Endothelial cell of umbilical vein (primary cell): ENCODE data around the gene CPNE9.

ENCODE experiments used
- EZH2 ChIP-seq: IDR thresholded peaks from 2 replicates; pipeline ENCODE4 v1.6.1; 2012; ENCODE audit warnings: borderline replicate concordance, low read depth, mild to moderate bottlenecking, moderate library complexity, low read length, inconsistent platforms; ENCODE audit not compliant: severe bottlenecking
- MAX ChIP-seq: IDR thresholded peaks from 2 replicates; pipeline ENCODE4 v1.6.1; 2011; ENCODE audit not compliant: insufficient read depth, insufficient read length
- POLR2A ChIP-seq: IDR thresholded peaks from 2 replicates; pipeline ENCODE4 v1.6.1; 2012; ENCODE audit warnings: low read depth, mild to moderate bottlenecking, control low read depth, low read length
- POLR2AphosphoS5 ChIP-seq: IDR thresholded peaks from 2 replicates; pipeline ENCODE4 v1.6.1; 2012; ENCODE audit warnings: low read depth, mild to moderate bottlenecking, control low read depth, low read length, moderate library complexity; ENCODE audit not compliant: insufficient read depth
- TF ChIP-seq, protein P1 (sequence below), 2 donors: IDR thresholded peaks; 1 replicate in 1 of 2; 2 replicates in 1 of 2; pipeline ENCODE4 v1.5.1; 2011; ENCODE audit warnings: low read length in 2 of 2, mild to moderate bottlenecking in 2 of 2, moderate library complexity in 2 of 2, control low read depth in 1 of 2, inconsistent platforms in 1 of 2, low read depth in 1 of 2; ENCODE audit not compliant: insufficient read depth in 1 of 2; ENCODE audit errors: extremely low read depth in 1 of 2

DNA sequence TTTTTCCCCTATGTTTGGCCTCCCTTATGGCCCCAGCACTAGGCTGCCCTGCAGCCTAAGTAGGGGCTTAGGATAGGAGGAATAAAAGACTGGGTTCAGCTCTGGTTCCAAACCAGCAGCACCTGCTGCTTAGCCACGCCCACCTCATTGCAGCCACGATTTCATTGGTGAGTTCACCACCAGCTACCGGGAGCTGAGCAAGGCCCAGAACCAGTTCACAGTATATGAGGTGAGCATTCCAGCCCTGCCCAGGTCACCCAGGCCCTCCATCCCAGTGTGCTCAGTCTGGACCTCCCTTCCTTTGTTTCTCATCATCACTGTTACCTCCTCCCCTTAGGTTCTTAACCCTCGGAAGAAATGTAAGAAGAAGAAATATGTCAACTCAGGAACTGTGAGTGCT lies 11.5 kb downstream of the CPNE9 start:
- TF ChIP-seq, protein P1, sequence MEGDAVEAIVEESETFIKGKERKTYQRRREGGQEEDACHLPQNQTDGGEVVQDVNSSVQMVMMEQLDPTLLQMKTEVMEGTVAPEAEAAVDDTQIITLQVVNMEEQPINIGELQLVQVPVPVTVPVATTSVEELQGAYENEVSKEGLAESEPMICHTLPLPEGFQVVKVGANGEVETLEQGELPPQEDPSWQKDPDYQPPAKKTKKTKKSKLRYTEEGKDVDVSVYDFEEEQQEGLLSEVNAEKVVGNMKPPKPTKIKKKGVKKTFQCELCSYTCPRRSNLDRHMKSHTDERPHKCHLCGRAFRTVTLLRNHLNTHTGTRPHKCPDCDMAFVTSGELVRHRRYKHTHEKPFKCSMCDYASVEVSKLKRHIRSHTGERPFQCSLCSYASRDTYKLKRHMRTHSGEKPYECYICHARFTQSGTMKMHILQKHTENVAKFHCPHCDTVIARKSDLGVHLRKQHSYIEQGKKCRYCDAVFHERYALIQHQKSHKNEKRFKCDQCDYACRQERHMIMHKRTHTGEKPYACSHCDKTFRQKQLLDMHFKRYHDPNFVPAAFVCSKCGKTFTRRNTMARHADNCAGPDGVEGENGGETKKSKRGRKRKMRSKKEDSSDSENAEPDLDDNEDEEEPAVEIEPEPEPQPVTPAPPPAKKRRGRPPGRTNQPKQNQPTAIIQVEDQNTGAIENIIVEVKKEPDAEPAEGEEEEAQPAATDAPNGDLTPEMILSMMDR (IDR thresholded peaks at IDR 0.05; ENCODE audit: extremely low read depth in 1 of 2, insufficient read depth in 1 of 2, low read depth in 1 of 2, low read length in 2 of 2) = no peak
- TF ChIP-seq POLR2AphosphoS5 = no peak
- no peak for TF ChIP-seq POLR2A
- TF ChIP-seq MAX = no peak
- no peak for TF ChIP-seq EZH2
